Measurements from ENCODE around the gene TSPAN16.
A peak's percentile ranks its signal among the peaks of the same experiment; 100 is the strongest.

TSPAN16 gene

GRCh38 chr19:11291415-11291814 is 4.5 kb upstream of the TSPAN16 start:
- Histone ChIP-seq H3K4me2 (ENCODE audit: low read length) (no peak overlapping the region), H3K9me3 (ENCODE audit: control insufficient read depth, insufficient read depth, low read length) (no peaks in the 10 kb centered on the region), H3K9me2 (replicated peaks; ENCODE audit: control insufficient read depth, low read length) (no peaks in the 10 kb centered on the region), H4K20me1 (ENCODE audit: control insufficient read depth, insufficient read depth, low read depth, low read length) (no peaks in the 10 kb centered on the region), H3F3A (ENCODE audit: control insufficient read depth, insufficient read depth) (no peaks in the 10 kb centered on the region), H3K27ac (ENCODE audit: low read depth, low read length) (no peak overlapping the region), H3K27me3 (ENCODE audit: control insufficient read depth, low read length) (no peaks in the 10 kb centered on the region), H3K79me2 (ENCODE audit: control insufficient read depth, low read length) (no peaks in the 10 kb centered on the region), H3K36me3 (ENCODE audit: control insufficient read depth, low read length) (no peaks in the 10 kb centered on the region), H3K4me3 (ENCODE audit: low read length) (no peak overlapping the region), H3K4me1 (ENCODE audit: control insufficient read depth, low read length) (peaks cover 11% of the 10 kb centered on the region)
- TF ChIP-seq CTCF (IDR thresholded peaks at IDR 0.05; ENCODE audit: low read depth, low read length, poor library complexity, severe bottlenecking) = no peak
- no peak for TF ChIP-seq EZH2phosphoT487 (IDR thresholded peaks at IDR 0.05; ENCODE audit: borderline replicate concordance, low read length)

- no peaks in the 10 kb centered on the region for H4K20me1 ChIP-seq (ENCODE audit: control insufficient read depth, insufficient read depth, low read depth, low read length)
- H3K4me1 ChIP-seq (ENCODE audit: control insufficient read depth, low read length) = peaks cover 11% of the 10 kb centered on the region
- no peak overlapping the region for H3K4me2 ChIP-seq (ENCODE audit: low read length)
- no peaks in the 10 kb centered on the region for H3K79me2 ChIP-seq (ENCODE audit: control insufficient read depth, low read length)
- no peak overlapping the region for H3K27ac ChIP-seq (ENCODE audit: low read depth, low read length)
- TF ChIP-seq EZH2phosphoT487 (IDR thresholded peaks at IDR 0.05; ENCODE audit: borderline replicate concordance, low read length) = no peak
- no peak for TF ChIP-seq CTCF (IDR thresholded peaks at IDR 0.05; ENCODE audit: low read depth, low read length, poor library complexity, severe bottlenecking)
- no peak overlapping the region for H3K4me3 ChIP-seq (ENCODE audit: low read length)
- no peaks in the 10 kb centered on the region for H3K9me3 ChIP-seq (ENCODE audit: control insufficient read depth, insufficient read depth, low read length)
- H3K9me2 ChIP-seq (replicated peaks; ENCODE audit: control insufficient read depth, low read length) = no peaks in the 10 kb centered on the region
- no peaks in the 10 kb centered on the region for H3K27me3 ChIP-seq (ENCODE audit: control insufficient read depth, low read length)
- H3F3A ChIP-seq (ENCODE audit: control insufficient read depth, insufficient read depth) = no peaks in the 10 kb centered on the region
- no peaks in the 10 kb centered on the region for H3K36me3 ChIP-seq (ENCODE audit: control insufficient read depth, low read length)
Observed at GRCh38 chr19:11291991-11292390, 4.0 kb upstream of the TSPAN16 start.

GRCh38 chr19:11293433-11294389 is 2.2 kb upstream of the TSPAN16 start:
- Histone ChIP-seq H3F3A (ENCODE audit: control insufficient read depth, insufficient read depth) (no peaks in the 10 kb centered on the region), H3K79me2 (ENCODE audit: control insufficient read depth, low read length) (no peaks in the 10 kb centered on the region), H3K4me2 (ENCODE audit: low read length) (peak overlapping the region; percentile 61), H4K20me1 (ENCODE audit: control insufficient read depth, insufficient read depth, low read depth, low read length) (no peaks in the 10 kb centered on the region), H3K4me3 (ENCODE audit: low read length) (peak overlapping the region; percentile 30), H3K4me1 (ENCODE audit: control insufficient read depth, low read length) (peaks cover 11% of the 10 kb centered on the region), H3K27me3 (ENCODE audit: control insufficient read depth, low read length) (no peaks in the 10 kb centered on the region), H3K36me3 (ENCODE audit: control insufficient read depth, low read length) (no peaks in the 10 kb centered on the region), H3K9me2 (replicated peaks; ENCODE audit: control insufficient read depth, low read length) (no peaks in the 10 kb centered on the region), H3K27ac (ENCODE audit: low read depth, low read length) (no peak overlapping the region), H3K9me3 (ENCODE audit: control insufficient read depth, insufficient read depth, low read length) (no peaks in the 10 kb centered on the region)
- peak; percentile 99 for TF ChIP-seq CTCF (IDR thresholded peaks at IDR 0.05; ENCODE audit: low read depth, low read length, poor library complexity, severe bottlenecking)
- no peak for TF ChIP-seq EZH2phosphoT487 (IDR thresholded peaks at IDR 0.05; ENCODE audit: borderline replicate concordance, low read length)
